Peyer's patch (tissue), 4 donors: ENCODE measurements around the gene SPRING1.

ENCODE experiments used
- CTCF ChIP-seq, 6 experiments: fragments of 450-650 bp in 4 of 6; fragments of 200-600 bp in 2 of 6; sonication (generic) in 1 of 6; IDR thresholded peaks; one replicate each; pipeline ENCODE4 v1.5.1; 2017 to 2019; ENCODE audit warnings: antibody characterized with exemption in 6 of 6, mild to moderate bottlenecking in 3 of 6, moderate library complexity in 1 of 6
- POLR2A ChIP-seq, 2 donors: fragments of 450-650 bp; IDR thresholded peaks; one replicate each; pipeline ENCODE4 v1.5.1; 2017; ENCODE audit warnings: antibody characterized with exemption in 2 of 2, mild to moderate bottlenecking in 2 of 2, moderate library complexity in 2 of 2

DNA sequence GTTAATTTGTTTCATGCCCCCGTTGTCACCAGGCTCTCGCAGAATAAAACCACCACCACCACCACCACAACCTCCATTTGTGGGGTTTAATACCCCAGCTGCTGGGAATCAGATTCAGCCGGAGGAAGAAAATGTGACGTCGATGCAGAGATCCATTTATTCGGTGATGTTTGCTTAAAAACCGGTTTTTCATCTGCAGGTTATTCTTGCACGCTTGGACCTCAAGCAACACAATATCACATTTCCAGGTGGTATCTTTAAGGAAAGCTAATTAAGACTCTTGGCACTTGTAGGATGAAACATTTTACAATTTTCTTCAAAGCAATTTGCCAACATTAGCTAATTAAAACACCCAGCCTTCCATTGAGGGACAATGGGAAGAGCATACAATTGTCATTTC lies 39.8 kb downstream of the SPRING1 start:
- TF ChIP-seq CTCF (IDR thresholded peaks at IDR 0.05) (no peak), POLR2A (IDR thresholded peaks at IDR 0.05) (no peak)
